ENCODE measurements around the gene CAPRIN1.

Gene CAPRIN1

GRCh38 chr11:34145847-34146381, 94.4 kb downstream of the CAPRIN1 start:
- no peak for DNase-seq (ENCODE audit: low spot score)

GRCh38 chr11:34146411-34146810, 94.9 kb downstream of the CAPRIN1 start:
- DNase-seq (ENCODE audit: low spot score), result no peak

- no peak for DNase-seq (ENCODE audit: low spot score)
These were observed 95.3 kb downstream of the CAPRIN1 start for GRCh38 chr11:34146866-34147265.

- no peak for DNase-seq (ENCODE audit: low spot score)
These were observed 96.0 kb downstream of the CAPRIN1 start for GRCh38 chr11:34147581-34147980.

GRCh38 chr11:34148504-34149165, 97.1 kb downstream of the CAPRIN1 start:
- DNase-seq (ENCODE audit: low spot score), result no peak

- DNase-seq (ENCODE audit: low spot score), result no peak
These were observed 97.7 kb downstream of the CAPRIN1 start for GRCh38 chr11:34149274-34149673.

GRCh38 chr11:34149786-34150185, 98.3 kb downstream of the CAPRIN1 start:
- DNase-seq (ENCODE audit: low spot score), result peak; percentile 73

- DNase-seq (ENCODE audit: low spot score), result no peak
These were observed 99.1 kb downstream of the CAPRIN1 start for GRCh38 chr11:34150494-34151151.

Measured in iPS-NIHi11 (cell line).